KMS-11 (cell line): Measurements from ENCODE around the gene UMPS.
"Not testable (repeated sequence)": the region's sequence is repeated elsewhere in the genome, so short reads cannot be mapped to it uniquely, and the experiment has no call there.

ENCODE experiments used
- H2AFZ ChIP-seq: fragments of 200-600 bp; sonication (generic); 2 replicates; pipeline ENCODE4 v1.6.1; 2016; ENCODE audit warnings: antibody characterized with exemption, mixed run types, low read depth
- H3K27ac ChIP-seq: fragments of 200-600 bp; sonication (generic); 2 replicates; pipeline ENCODE4 v1.6.1; 2016; ENCODE audit warnings: mild to moderate bottlenecking, mixed run types
- H3K27me3 ChIP-seq: fragments of 200-600 bp; sonication (generic); 2 replicates; pipeline ENCODE4 v1.6.1; 2017; ENCODE audit warnings: mild to moderate bottlenecking, low read depth, mixed run types, moderate library complexity; ENCODE audit not compliant: insufficient read depth
- H3K36me3 ChIP-seq: fragments of 200-600 bp; sonication (generic); 2 replicates; pipeline ENCODE4 v1.6.1; 2017; ENCODE audit warnings: mild to moderate bottlenecking, mixed run types; ENCODE audit not compliant: insufficient read depth
- H3K4me1 ChIP-seq: fragments of 200-600 bp; sonication (generic); 2 replicates; pipeline ENCODE4 v1.6.1; 2016; ENCODE audit warnings: mild to moderate bottlenecking, low read depth, mixed run types; ENCODE audit not compliant: poor library complexity, severe bottlenecking
- H3K4me2 ChIP-seq: fragments of 200-600 bp; sonication (generic); 2 replicates; pipeline ENCODE4 v1.7.0; 2016; ENCODE audit warnings: mild to moderate bottlenecking, mixed run types
- H3K4me3 ChIP-seq: fragments of 200-600 bp; sonication (generic); IDR thresholded peaks from 2 replicates; pipeline ENCODE4 v1.6.1; 2017; ENCODE audit warnings: low read depth, low read length, mixed read lengths; ENCODE audit not compliant: insufficient read depth
- H3K79me2 ChIP-seq: fragments of 200-600 bp; sonication (generic); 2 replicates; pipeline ENCODE4 v1.6.1; 2016; ENCODE audit warnings: low read depth, mixed run types; ENCODE audit not compliant: insufficient read depth
- H3K9ac ChIP-seq: fragments of 200-600 bp; sonication (generic); 2 replicates; pipeline ENCODE4 v1.6.1; 2016; ENCODE audit warnings: mild to moderate bottlenecking, mixed run types
- H4K20me1 ChIP-seq: fragments of 200-600 bp; sonication (generic); 2 replicates; pipeline ENCODE4 v1.6.1; 2016; ENCODE audit warnings: mild to moderate bottlenecking, mixed run types; ENCODE audit not compliant: insufficient read depth
- CTCF ChIP-seq: fragments of 200-600 bp; sonication (generic); conservative IDR thresholded peaks from 2 replicates; pipeline ENCODE4 v1.6.1; 2017; ENCODE audit warnings: low read depth, mild to moderate bottlenecking, antibody characterized with exemption, low read length, moderate library complexity, mixed read lengths

Gene UMPS

GRCh38 chr3:124781476-124782376, 51.5 kb downstream of the UMPS start:
- Histone ChIP-seq H3K4me2 (peak overlapping the region; percentile 66; the same call in 1 of the 2 replicates), H4K20me1 (no peaks in the 10 kb centered on the region), H3K4me1 (peaks cover 97% of the 10 kb centered on the region), H3K9ac (no peak overlapping the region), H3K27me3 (no peaks in the 10 kb centered on the region), H2AFZ (no peak overlapping the region), H3K79me2 (peaks cover 9% of the 10 kb centered on the region; the same call in 1 of the 2 replicates), H3K36me3 (no peaks in the 10 kb centered on the region; the same call in 1 of the 2 replicates), H3K4me3 (no peak overlapping the region), H3K27ac (peak overlapping the region; percentile 97; the same call in 1 of the 2 replicates)
- no peak for TF ChIP-seq CTCF

GRCh38 chr3:124782377-124782712, 52.1 kb downstream of the UMPS start:
- Histone ChIP-seq H3K4me2 (peak overlapping the region; percentile 66; the same call in 1 of the 2 replicates), H3K27ac (peak overlapping the region; percentile 97), H3K4me1 (peaks cover 97% of the 10 kb centered on the region)
- not testable (repeated sequence) for H3K36me3 ChIP-seq, H4K20me1 ChIP-seq, H2AFZ ChIP-seq, H3K27me3 ChIP-seq, H3K4me3 ChIP-seq, H3K9ac ChIP-seq, H3K79me2 ChIP-seq

- peak overlapping the region; percentile 66 for H3K4me2 ChIP-seq
- peak overlapping the region; percentile 4 for H3K4me3 ChIP-seq
- no peaks in the 10 kb centered on the region for H4K20me1 ChIP-seq
- H3K27ac ChIP-seq: peak overlapping the region; percentile 97
- no peak overlapping the region for H2AFZ ChIP-seq
- no peak for TF ChIP-seq CTCF
- H3K79me2 ChIP-seq: peaks cover 18% of the 10 kb centered on the region; the same call in 1 of the 2 replicates
- no peaks in the 10 kb centered on the region for H3K27me3 ChIP-seq
- no peaks in the 10 kb centered on the region; the same call in 1 of the 2 replicates for H3K36me3 ChIP-seq
- peaks cover 97% of the 10 kb centered on the region for H3K4me1 ChIP-seq
- peak overlapping the region; percentile 77; the same call in 1 of the 2 replicates for H3K9ac ChIP-seq
Measured at GRCh38 chr3:124783696-124784095, 53.4 kb downstream of the UMPS start.

GRCh38 chr3:124784686-124785382, 54.6 kb downstream of the UMPS start:
- TF ChIP-seq CTCF: no peak; the same call in 1 of the 2 replicates
- Histone ChIP-seq H3K4me2 (peak overlapping the region; percentile 66), H3K4me1 (peaks cover 92% of the 10 kb centered on the region), H4K20me1 (no peaks in the 10 kb centered on the region), H3K9ac (peak overlapping the region; percentile 77), H3K79me2 (peaks cover 23% of the 10 kb centered on the region; the same call in 1 of the 2 replicates), H3K4me3 (peak overlapping the region; percentile 4), H3K36me3 (no peaks in the 10 kb centered on the region; the same call in 1 of the 2 replicates), H2AFZ (no peak overlapping the region), H3K27me3 (no peaks in the 10 kb centered on the region), H3K27ac (peak overlapping the region; percentile 97)
